Cortex of kidney (tissue), 1 donor: Measurements from ENCODE around the gene TMEM235.
"Not testable (repeated sequence)": the region's sequence is repeated elsewhere in the genome, so short reads cannot be mapped to it uniquely, and the experiment has no call there.

Experiments used
- DNase-seq: peaks from one replicate; lab custom pipeline; 2025; lab: John Stamatoyannopoulos, UW

Gene TMEM235

DNA sequence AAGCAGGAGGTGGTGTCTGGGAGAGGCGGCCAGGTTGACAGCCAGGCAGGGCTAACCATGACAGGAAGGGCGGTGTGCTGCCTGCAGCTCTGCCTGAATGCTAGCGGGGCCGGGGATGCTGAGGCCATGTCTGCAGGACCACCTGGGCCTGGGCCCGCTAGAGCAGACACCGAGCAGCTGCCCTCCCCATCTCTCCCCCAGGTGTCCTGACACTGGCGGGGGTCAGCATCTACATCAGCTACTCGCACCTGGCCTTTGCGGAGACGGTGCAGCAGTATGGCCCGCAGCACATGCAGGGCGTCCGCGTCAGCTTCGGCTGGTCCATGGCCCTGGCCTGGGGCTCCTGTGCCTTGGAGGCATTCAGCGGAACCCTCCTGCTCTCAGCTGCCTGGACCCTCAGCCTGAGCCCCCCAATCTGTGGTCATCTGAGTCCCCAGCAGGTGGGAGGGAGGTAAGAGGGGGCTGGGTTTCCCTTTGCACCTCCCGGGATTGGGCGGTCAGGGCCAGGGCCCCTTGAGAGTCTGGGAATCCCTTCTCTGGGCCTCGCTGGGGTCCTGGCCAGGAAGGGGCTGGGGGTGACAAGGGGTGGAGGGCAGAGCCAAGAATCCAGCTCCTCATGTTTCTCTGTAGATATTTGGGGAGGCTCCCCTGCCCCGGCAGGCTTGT, 7.5 kb downstream of the TMEM235 start:
- DNase-seq = no peak

DNA sequence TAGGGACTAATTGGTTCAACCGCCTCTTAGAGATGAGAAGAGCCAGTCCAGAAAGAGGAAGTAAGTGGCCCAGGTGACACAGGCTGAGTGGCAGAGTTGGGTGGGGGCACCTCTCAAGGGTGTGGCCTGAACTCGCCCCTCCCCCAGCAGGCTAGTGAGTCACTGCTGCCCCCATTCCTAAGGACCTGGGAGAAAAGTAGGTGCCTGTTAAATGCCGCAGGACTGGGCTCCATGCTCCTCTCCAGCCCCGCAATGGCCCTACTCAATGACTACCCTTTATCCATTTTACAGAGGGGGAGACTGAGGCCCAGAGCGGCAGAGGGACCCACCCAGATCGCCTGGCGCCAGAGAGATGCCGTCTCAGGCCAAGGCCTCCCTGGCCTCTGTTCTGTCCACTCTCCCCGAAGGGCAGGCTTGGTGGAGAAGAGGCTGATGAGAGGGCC, 8.1 kb downstream of the TMEM235 start:
- no peak for DNase-seq

DNA sequence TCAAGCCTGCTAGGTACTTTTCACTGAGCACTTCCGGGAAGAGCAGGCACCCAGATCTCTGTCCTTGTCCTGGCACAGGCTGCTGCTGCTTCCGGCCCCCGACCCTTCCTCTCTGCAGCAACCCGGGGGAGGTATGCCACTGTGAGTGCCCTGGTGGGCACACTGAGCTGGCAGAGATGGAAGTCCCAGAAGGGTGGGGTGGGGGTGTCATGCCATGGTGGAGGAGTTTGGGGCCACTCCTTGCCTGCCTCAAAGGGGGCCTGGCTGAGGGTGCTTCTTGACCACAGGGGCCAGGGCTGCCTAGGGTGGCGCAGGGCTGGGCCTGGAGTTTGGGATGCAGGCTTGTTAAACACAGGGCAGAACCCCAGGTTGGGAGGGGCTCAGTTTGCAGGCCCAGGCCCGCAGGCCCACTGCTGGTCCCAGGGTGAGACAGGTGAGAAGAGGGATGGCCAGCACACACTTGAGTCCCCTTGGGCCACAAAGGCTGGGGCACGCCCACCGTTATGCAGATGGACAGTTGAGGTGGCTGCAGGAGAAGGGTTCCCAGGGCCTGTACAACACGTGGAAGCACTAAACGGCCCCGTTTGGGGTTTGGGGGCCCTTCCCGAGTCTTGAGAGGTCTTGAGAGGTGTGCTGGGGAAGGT, 8.7 kb downstream of the TMEM235 start:
- no peak for DNase-seq

DNA sequence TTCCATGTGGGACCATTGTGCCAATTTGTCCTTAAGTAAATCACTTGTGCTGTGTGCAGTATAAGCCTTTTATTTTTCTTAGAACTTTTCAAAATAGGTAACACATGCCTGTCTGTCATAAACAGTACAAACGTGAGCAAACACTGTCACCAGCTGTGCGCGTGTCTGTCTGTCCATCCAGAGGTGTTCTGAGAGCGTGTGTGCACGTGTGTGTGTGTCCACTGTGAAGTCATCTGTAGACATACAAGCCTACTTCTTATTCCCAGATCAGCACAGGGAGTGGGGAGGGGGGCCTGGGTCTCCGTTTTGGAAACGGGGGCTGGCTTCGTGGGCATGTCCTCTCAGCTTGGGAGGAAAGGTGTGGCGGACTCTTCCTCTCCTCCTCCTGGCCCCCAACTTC, 9.4 kb downstream of the TMEM235 start:
- no peak for DNase-seq

DNA sequence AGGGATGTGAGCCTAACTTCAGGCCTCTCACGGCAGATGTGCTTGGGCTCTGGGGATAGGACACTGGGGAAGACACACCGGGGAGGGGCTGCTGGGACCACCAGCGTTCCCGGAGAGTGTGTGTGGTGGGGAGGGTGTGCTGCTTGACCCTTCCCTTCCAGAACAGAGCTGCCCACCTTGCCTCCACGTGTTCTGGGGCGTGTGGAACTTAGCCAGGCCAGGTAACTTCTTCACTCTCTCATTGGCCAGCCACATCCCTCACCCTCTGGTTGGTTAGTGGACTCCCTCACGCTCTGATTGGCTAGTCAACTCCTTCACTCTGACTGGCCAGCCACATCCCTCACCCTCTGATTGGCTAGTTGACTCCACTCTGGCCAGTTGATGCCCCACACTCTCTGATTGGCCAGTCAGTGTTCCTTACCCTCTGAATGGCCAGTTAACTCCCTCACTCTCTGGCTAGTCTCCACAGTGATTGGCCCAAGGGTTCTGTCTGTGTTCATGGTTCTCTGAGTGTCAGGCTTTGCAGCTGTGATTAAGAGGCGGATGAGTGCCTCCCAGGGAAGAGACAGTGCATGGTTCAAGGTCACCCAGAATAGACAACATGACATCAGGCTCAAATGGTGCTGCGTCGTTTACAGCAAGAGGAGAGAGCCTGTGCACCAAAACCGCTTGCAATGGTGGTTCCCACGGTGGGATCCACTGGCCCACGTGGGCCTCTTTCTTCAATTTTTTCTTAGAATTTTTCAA, 10.0 kb downstream of the TMEM235 start:
- no peak for DNase-seq

DNA sequence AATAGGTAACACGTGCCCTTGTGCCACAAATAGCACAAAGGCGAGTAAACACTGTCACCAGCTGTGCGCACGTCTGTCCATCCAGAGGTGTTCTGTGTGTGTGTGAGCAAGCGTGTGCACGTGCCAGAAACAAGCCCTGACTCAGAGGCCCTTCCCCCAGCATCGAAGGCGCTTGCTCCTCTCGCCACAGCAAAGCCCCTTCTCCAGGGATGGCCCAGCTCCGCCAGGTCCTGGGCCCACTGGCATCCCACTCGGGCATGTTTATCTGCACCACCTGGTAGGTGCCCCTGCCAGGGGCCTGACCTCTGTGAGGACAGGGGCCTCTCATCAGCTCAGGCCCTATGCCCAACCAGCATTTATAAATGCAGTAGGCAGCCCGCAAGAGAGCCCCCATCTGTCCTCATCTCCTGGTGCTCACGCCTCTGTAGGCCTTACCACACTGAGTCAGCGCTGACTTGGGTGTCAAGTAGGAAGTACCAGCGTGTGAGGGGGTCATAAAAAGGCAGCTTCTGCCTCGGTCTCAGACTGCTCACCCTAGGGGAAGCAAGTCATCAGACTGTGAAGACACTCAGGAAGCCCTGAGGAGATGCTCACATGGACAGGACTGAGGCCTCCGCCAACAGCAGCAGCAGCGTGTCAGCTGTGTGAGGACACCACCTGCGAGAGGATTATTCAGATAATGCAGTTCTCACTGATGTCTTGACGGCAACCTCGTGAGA, 10.8 kb downstream of the TMEM235 start:
- DNase-seq = no peak

DNA sequence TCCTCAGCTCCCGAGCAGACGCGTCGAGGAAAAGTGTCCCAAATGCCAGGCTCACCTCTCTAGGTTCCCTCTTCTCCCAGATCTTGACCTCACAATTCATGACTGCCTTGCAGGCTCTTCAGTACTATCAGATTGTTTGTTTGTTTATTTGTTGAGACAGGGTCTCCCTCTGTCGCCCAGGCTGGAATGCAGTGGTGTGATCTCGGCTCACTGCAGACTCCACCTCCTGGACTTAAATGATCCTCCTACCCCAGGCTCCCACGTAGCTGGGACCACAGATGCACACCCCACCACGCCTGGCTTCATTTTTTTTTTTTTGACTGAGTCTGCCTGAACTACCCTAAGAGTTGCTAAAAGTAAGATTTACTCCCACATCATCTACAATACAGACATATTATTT, 15.9 kb downstream of the TMEM235 start:
- no peak for DNase-seq

DNA sequence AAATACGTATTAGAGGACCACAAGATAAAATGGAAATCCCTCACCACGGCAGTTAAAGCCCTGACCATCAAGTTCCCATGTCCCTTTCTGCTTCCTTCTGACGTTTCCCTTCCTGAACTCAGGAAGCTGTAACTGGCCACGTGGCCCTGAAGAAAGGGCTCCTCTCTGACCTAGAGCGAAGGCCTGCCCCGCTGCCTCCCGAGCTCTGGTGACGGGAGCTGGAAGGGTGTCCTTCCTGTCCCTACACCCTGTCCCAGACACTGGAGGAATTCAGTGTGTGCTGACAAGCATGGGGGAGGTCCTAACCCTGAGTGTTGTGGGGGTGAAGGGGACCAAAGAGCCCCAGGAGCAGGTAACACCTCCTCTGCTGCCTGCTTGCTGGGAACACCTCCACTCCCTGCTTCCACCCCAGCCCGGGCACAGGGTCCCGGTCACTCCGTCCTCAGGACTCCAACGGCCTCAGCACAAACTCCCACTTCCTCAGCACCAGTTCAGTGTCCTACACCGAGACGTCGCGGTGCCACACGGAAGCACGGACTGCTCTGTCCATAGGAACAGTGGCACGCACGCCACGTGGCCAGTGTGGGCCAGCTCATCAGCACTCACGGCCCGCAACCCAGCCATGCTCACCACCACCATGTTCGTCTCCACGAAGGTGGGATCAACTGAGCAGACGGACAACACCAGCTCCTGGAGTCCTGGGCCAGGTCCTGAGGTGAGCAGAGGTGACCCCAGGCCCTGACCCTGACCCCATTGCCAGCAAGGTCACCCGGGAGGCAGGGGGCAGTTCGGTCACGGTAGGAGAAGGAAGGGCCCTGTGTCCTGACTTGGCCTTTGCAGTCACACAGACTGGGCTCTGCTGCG, 16.9 kb downstream of the TMEM235 start:
- DNase-seq = no peak

DNA sequence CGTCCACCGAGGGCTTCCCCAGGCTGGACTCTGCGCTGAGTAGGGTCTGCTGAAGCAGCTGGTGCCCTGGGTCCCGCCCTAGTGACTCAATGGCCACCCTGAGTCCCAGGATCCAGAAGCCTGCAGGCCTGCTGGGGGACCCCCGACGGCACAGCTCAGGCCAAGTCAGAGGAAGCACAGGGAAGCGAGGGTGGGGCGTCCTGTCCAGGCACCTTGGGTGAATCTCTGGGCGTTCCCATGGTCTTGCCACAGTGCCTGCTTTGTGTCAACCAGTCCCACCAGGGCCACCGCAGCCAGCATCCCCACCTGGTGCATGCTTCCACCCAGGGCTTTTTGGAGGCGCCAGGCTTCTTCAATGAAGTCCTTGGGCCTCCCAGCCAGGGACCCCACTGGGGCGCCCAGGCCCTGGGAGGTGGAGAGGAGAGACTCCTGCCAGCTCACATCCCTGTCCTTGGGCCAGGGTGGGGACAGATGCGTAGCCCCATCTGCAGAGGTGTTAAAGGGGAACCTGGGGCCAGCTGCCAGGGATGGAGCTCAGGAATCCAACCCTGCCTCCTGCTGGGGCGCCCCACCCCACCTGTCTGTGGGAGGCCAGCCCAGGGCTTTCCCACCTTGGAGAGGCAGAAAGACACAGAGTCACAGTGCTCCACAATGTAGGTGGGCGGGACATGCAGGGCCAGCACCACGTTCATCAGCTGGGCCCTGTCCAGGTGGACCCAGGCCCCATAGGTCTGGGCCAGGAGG, 17.8 kb downstream of the TMEM235 start:
- DNase-seq = no peak

DNA sequence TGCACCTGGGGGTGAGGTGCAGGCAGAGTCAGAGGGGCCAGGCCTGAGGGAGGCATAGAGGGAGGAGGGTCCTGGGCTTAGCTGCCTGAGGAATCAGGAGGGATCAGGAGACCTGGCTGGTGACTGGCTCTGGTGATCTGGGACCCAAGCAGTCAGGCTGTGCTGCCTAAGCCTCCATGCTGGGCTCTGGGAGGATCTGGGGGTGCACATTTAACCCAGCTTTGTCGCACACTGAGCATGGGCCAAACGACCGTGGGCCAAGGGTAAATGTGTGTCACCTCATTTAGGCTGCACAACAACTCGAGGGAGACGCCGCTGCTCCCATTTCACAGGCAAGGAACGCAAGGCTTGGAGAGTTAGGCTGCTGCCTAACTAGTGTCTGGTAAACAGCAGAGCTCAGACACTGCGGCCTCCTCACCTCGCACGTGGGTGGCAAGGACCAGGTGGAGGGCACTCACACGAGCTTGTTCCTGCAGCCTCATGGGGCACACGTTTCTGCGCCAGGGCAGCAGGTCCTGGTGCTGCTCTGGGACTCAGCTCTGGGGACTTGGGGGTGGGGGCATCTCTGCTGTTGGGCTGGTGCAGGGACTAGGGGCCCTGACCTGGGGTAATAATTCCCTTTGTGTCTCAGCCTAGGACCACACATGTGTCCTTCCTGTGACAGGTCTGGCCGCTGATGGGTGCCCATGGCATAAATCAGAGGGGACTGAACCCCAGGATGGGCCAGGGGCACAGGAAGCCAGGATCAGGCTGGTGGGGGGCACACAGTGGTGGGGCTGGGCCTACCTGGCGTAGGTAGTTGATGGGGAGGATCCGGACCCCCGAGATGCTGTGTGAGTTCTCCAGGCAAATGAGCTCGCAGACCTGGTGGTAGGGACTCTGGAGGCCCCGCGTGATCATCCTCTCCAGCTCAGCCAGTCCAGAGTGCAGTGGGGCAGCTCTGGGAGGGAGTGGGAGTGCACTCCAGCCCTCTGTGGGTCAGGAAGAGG, 18.7 kb downstream of the TMEM235 start:
- DNase-seq = no peak

DNA sequence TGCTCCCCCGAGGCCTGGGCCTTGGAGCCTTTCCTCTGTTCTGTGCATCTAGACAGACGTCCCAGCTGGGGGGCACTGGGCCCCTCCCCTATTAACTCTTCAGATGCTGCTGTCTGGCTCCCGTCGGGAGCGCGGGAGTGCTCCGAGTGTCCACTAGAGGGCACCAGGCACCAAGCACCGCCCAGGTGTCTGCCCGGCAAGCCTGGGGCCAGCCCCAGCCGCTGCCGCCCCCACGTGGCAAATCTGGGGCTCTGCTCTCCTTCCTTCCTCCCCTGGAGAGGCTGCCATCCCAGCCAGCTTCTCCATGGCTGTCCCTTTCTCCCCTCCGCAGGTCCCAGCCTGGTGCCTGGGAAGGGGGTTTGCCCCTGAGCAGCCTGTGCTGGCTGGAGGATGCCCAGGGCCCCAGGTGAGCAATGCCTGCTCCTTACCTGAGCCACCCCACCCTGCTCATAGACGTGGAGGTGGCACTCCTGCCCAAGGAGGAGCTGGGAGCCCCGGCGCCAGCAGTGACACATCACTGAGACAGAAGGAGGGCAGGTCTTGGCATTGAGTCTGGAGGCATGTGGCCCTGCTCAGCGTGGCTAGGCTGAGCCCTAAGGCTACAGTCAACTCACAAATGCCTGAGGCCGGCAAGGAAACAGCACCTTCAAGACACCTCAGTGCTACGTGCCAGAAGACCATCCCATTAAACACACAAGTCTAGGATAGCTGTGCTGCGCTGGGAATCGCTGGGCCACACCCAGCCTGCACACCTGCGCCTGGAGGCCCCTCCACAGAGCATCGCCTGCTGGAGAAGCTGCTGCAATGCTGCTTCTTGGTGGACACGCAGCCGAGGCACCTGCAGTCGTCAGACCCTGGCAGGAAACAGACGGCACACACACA, 19.7 kb downstream of the TMEM235 start:
- DNase-seq = no peak

DNA sequence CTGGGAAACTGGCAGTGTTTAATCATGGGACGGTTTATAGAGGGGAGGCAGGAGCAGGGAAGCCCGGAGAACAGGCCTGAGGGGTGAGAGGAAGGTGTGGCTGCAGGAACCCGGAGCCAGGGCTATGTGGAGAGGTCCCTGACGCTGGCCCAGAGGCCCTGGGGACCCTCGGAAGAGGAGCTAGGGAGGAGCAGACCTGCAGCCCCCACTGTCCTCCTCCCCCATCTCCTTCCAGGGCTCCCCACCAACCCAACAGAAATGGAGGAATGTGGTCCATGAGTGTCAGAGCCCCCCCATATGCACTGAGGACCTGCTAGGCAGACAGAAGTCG, 20.3 kb downstream of the TMEM235 start:
- no peak for DNase-seq

DNA sequence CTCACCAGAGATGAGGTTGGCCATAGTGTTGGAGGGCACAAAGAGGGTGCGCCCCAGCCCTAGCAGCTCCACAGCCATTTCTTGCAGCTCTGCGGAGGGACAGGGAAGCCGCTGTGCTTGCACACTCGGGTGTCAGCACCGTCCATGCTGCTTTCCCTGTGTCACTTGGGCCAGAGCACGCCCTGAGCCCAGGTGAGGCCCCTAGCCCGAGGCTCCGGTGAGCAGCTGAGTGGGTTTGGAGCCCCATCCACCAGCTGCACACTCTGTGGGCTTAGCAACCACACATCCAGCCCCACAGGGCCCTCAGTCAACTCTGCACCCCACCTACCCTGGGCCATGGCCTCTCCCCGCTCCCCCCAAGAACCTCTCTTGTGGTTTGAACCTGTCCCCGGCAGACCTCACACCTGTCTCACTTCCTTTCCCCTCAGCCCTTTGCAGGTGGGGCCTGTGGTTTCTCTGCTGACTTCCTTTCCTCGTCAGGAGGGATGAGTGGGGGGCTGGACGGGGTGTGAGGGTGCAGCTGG, 20.7 kb downstream of the TMEM235 start:
- DNase-seq = no peak

DNA sequence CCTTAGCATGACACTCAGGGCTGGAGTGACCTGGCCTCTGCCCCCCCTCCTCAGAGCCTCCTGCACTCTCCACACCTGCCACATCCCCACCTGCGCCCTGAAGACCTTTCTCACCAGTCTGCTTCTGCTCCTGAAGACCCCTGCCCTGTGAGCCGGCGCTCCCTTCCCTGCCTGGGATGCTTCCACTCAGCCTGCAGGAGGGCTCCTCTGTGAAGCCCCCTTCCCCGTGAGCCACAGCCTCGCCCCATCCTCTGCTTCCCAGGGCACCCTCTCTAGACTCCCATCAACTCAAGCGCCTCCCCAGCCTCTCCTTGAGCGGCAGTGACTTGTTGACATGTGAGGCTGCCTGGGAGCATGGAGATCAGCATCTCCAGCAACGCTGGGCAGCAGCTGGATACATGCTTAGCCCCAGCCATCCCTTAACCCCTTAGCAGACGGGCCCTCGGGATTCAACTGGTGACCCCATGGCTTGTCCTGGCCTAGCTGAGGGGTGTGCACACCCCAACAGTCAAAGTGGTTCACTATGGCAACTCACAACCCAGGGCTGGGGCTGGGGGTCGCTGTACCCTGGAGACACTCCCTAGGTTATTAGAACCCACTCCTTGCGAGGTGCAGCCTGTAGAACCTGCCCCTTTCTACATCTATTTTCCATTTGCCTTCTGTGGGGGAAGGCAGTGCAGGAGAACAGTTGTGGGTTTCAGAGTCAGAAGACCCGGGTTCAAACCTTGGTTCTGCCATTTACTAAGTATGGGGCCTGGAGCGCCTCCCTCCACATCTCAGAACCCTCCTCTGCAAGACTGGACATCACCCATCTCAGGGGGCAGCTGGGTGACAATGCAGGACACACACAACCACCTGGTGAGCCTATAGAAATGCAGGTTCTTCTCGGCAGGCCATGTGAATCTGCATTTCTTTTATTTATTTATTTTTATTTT, 21.5 kb downstream of the TMEM235 start:
- DNase-seq = no peak

DNA sequence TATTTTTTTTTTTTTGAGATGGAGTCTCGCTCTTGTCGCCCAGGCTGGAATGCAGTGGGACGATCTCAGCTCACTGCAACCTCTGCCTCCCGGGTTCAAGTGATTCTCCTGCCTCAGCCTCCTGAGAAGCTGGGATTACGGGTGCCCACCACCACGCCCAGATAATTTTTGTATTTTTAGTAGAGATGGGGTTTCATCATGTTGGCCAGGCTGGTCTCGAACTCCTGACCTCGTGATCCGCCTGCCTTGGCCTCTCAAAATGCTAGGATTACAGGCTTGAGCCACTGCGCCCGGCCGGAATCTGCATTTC, 22.2 kb downstream of the TMEM235 start:
- DNase-seq = not testable (repeated sequence)

DNA sequence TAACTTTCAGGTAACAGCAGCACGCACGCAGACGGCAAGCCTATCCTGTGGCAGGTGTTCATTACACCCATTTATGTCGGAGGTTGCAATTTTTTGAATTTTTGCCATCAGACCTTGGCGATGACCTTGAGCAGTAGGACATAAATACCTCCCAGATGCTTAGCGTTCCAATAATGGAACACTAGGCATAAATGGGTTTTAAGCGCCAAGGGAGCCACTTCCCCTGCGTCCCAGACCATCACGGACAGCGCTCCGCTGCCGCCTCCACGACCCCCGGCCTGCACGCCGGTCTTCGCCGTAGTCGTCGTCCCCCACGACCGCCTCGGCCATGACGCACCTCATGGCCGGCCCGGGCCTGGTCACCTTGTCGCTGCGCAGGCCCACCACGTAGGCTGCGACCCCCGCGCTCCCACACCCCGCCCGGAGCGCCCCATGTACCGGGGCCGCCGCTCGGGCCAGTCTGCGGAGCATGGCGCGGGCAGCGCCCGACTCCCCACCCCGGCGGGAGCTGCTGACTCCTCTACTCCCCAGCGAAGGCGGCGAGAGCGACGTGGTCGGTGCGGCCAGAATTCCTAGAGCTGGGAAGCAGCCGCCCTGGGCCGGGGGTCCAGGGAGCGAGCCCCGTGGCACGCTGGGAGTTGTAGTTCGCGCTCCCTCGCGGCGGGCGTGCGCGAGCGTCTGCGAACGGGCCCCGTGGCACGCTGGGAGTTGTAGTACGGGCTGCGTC, 22.7 kb downstream of the TMEM235 start:
- DNase-seq = peak; percentile 48
